ENCODE results near the gene ADAMTS18. TPM values are rescaled to one million over a fixed set of nuclear protein-coding genes. Genes with fewer than 3 reads are reported as not detected.

ADAMTS18 gene
- total RNA-seq, 6 experiments from 2014 or later = not detected

GRCh38 chr16:77307426-77308162 lies 127.2 kb downstream of the ADAMTS18 start:
- WGBS (ENCODE audit: insufficient coverage, low coverage, low lambda C conversion rate, missing lambda C conversion rate) = 50% methylated on average over 7 of the region's 8 CpGs
- no peak for ATAC-seq

GRCh38 chr16:77306075-77306474 lies 128.8 kb downstream of the ADAMTS18 start:
- no peak overlapping the region for H3K27ac ChIP-seq
- H3K36me3 ChIP-seq = no peaks in the 10 kb centered on the region
- DNase-seq (no peak), ATAC-seq (no peak)
- H3K4me3 ChIP-seq = no peak overlapping the region
- intact Hi-C loops (cut with DNase I) = no loop called here
- WGBS (ENCODE audit: insufficient coverage, low coverage, low lambda C conversion rate, missing lambda C conversion rate) = 63% methylated on average over 3 of the region's 3 CpGs
- H3K4me1 ChIP-seq = no peaks in the 10 kb centered on the region
- H3K27me3 ChIP-seq = no peaks in the 10 kb centered on the region
- TF ChIP-seq POLR2A (IDR thresholded peaks at IDR 0.05) (no peak), CTCF (IDR thresholded peaks at IDR 0.05) (no peak)
- H3K9me3 ChIP-seq = no peaks in the 10 kb centered on the region

More at GRCh38 chr16:77307426-77308162, 127.2 kb downstream of the ADAMTS18 start:
- H3K9me3 ChIP-seq = no peaks in the 10 kb centered on the region
- H3K27ac ChIP-seq = no peak overlapping the region
- H3K4me1 ChIP-seq = no peaks in the 10 kb centered on the region
- no peaks in the 10 kb centered on the region for H3K27me3 ChIP-seq
- H3K36me3 ChIP-seq = no peaks in the 10 kb centered on the region
- H3K4me3 ChIP-seq = no peak overlapping the region
- intact Hi-C loops (cut with DNase I) = no loop called here
- DNase-seq = no peak
- TF ChIP-seq CTCF (IDR thresholded peaks at IDR 0.05) (no peak), POLR2A (IDR thresholded peaks at IDR 0.05) (no peak)

- no peak overlapping the region for H3K27ac ChIP-seq
- H3K4me1 ChIP-seq = no peaks in the 10 kb centered on the region
- H3K36me3 ChIP-seq = no peaks in the 10 kb centered on the region
- intact Hi-C loops (cut with DNase I) = no loop called here
- DNase-seq (no peak), ATAC-seq (no peak)
- TF ChIP-seq POLR2A (IDR thresholded peaks at IDR 0.05) (no peak), CTCF (IDR thresholded peaks at IDR 0.05) (no peak)
- no peak overlapping the region for H3K4me3 ChIP-seq
- H3K9me3 ChIP-seq = no peaks in the 10 kb centered on the region
- 15% methylated on average over 2 of the region's 2 CpGs for WGBS (ENCODE audit: insufficient coverage, low coverage, low lambda C conversion rate, missing lambda C conversion rate)
- no peaks in the 10 kb centered on the region for H3K27me3 ChIP-seq
Observed at GRCh38 chr16:77304877-77305276, 130.0 kb downstream of the ADAMTS18 start.

- no peaks in the 10 kb centered on the region for H3K9me3 ChIP-seq
- WGBS (ENCODE audit: insufficient coverage, low coverage, low lambda C conversion rate, missing lambda C conversion rate) = 67% methylated on average over 2 of the region's 2 CpGs
- intact Hi-C loops (cut with DNase I) = no loop called here
- H3K4me1 ChIP-seq = no peaks in the 10 kb centered on the region
- no peaks in the 10 kb centered on the region for H3K27me3 ChIP-seq
- no peak for TF ChIP-seq POLR2A (IDR thresholded peaks at IDR 0.05)
- TF ChIP-seq CTCF (IDR thresholded peaks at IDR 0.05) = no peak
- no peak for ATAC-seq
- H3K36me3 ChIP-seq = no peaks in the 10 kb centered on the region
- no peak for DNase-seq
- no peak overlapping the region for H3K4me3 ChIP-seq
- H3K27ac ChIP-seq = no peak overlapping the region
Observed at GRCh38 chr16:77304134-77304533, 130.7 kb downstream of the ADAMTS18 start.
